ENCODE results near the gene DISC1. TPM values are rescaled to one million over a fixed set of nuclear protein-coding genes. Genes with fewer than 3 reads are reported as not detected.
A peak's percentile ranks its signal among the peaks of the same experiment; 100 is the strongest.
"Not testable (repeated sequence)": the region's sequence is repeated elsewhere in the genome, so short reads cannot be mapped to it uniquely, and the experiment has no call there.

The DISC1 gene
- total and polyA plus RNA-seq, 2 experiments from 2014 or later = 6.5 to 11.5 TPM

GRCh38 chr1:231666220-231666936, 39.8 kb downstream of the DISC1 start:
- TF ChIP-seq CTCF (IDR thresholded peaks at IDR 0.05; ENCODE audit: low read depth, low read length) = no peak
- H3K27me3 ChIP-seq = no peaks in the 10 kb centered on the region
- H3K36me3 ChIP-seq = no peaks in the 10 kb centered on the region
- no peaks in the 10 kb centered on the region for H3K9me3 ChIP-seq (ENCODE audit: low read depth)
- peaks cover 13% of the 10 kb centered on the region for H3K4me1 ChIP-seq (ENCODE audit: low read depth)
- DNase-seq (ENCODE audit: low read depth in 1 of 2, low spot score in 1 of 2) = no peak
- H3K4me3 ChIP-seq = no peak overlapping the region
- peak overlapping the region; percentile 77 for H3K27ac ChIP-seq

- DNase-seq (ENCODE audit: low read depth in 1 of 2, low spot score in 1 of 2) = peak in 1 of 2 donors; percentile 11
- Histone ChIP-seq H3K36me3 (no peaks in the 10 kb centered on the region), H3K27ac (peak overlapping the region; percentile 77), H3K9me3 (ENCODE audit: low read depth) (no peaks in the 10 kb centered on the region), H3K27me3 (no peaks in the 10 kb centered on the region), H3K4me3 (no peak overlapping the region), H3K4me1 (ENCODE audit: low read depth) (peaks cover 13% of the 10 kb centered on the region)
- no peak for TF ChIP-seq CTCF (IDR thresholded peaks at IDR 0.05; ENCODE audit: low read depth, low read length)
Measured at GRCh38 chr1:231666937-231667608, 40.5 kb downstream of the DISC1 start.

DNA sequence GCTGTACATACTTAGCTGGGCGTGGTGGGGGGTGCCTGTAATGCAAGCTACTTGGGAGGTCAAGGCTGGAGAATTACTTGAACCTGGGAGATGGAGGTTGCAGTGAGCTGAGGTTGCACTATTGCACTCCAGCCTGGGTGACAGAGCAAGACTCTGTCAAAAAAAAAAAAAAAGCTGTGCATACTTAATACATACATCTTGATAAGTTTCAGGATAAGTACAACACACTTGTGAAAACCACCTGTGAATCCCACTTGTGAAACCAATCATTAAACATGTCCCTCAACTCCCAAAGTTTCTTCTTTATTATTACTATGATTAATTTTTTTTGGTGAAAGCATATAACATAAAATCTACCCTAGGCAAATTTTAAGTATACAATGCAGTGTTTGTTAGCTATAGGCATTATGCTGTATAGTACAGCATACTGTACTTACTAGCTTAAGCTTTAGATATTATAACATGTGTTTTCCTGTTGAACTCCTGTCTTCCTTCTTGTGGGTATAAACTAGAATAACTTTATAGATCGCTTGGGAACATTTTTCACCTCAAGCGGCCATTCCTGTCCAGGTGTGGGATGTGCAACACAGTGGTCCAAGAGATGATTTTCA, 41.4 kb downstream of the DISC1 start:
- no peaks in the 10 kb centered on the region for H3K9me3 ChIP-seq (ENCODE audit: low read depth)
- no peak for DNase-seq (ENCODE audit: low read depth in 1 of 2, low spot score in 1 of 2)
- no peaks in the 10 kb centered on the region for H3K27me3 ChIP-seq
- TF ChIP-seq CTCF (IDR thresholded peaks at IDR 0.05; ENCODE audit: low read depth, low read length) = no peak
- no peak overlapping the region for H3K27ac ChIP-seq
- no peak overlapping the region for H3K4me3 ChIP-seq
- peaks cover 13% of the 10 kb centered on the region for H3K4me1 ChIP-seq (ENCODE audit: low read depth)
- no peaks in the 10 kb centered on the region for H3K36me3 ChIP-seq

DNA sequence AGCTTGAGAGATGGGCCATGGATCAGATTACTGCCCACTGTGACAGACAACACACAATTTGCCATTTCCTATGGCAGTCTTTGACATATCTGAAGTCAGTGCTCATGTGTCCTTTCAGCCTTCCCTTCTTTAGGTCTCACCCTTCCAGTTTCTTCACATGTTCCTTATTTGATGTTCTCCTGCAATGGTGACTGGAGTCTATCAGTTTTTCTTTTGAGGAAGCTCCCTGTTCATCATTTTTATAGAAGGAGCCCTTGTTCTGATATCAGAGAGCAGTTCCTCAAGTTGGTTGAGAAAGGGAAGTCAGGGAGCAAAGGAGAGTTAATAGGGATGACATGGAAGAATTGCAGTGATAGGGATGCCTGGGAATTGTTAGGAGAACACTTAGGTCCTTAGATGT, 42.2 kb downstream of the DISC1 start:
- H3K36me3 ChIP-seq = no peaks in the 10 kb centered on the region
- TF ChIP-seq CTCF (IDR thresholded peaks at IDR 0.05; ENCODE audit: low read depth, low read length) = no peak

DNA sequence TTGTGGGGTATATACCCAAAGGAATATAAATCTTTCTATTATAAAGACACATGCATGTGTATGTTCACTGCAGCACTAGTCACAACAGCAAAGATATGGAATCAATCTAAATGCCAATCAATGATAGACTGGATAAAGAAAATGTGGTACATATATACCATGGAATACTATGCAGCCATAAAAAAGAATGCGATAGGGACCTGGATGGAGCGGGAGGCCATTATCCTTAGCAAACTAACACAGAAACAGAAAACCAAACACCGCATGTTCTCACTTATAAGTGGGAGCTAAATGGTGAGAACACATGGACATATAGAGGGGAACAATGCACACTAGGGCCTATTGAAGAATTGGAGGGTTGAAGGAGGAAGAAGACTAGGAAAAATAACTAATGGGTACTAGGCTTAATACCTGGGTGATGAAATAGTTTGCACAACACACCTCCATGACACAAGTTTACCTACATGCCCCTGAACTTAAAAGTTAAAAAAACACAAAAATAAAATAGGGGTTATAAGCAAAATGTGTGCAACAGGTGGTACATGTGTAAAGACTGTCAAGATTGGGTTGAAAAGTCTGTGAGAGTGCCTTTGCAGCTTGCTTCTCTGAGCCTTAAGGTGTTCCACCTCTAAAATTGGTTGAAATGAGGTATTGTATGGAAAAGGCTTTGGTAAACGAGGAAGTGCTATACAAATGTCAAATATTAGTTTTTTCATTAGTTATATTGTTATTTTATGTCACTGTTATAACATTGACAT, 43.5 kb downstream of the DISC1 start:
- H3K4me3 ChIP-seq; H3K27ac ChIP-seq; H3K36me3 ChIP-seq; H3K27me3 ChIP-seq; DNase-seq (ENCODE audit: low read depth in 1 of 2, low spot score in 1 of 2); H3K9me3 ChIP-seq (ENCODE audit: low read depth): not testable (repeated sequence)
- peaks cover 13% of the 10 kb centered on the region for H3K4me1 ChIP-seq (ENCODE audit: low read depth)

More for the DNA sequence above, 42.2 kb downstream of the DISC1 start:
- no peak for DNase-seq (ENCODE audit: low read depth in 1 of 2, low spot score in 1 of 2)
- Histone ChIP-seq H3K27ac (no peak overlapping the region), H3K4me1 (ENCODE audit: low read depth) (peaks cover 13% of the 10 kb centered on the region), H3K4me3 (no peak overlapping the region), H3K9me3 (ENCODE audit: low read depth) (no peaks in the 10 kb centered on the region), H3K27me3 (no peaks in the 10 kb centered on the region)
